ENCODE measurements around the gene CTSH.

CTSH gene

DNA sequence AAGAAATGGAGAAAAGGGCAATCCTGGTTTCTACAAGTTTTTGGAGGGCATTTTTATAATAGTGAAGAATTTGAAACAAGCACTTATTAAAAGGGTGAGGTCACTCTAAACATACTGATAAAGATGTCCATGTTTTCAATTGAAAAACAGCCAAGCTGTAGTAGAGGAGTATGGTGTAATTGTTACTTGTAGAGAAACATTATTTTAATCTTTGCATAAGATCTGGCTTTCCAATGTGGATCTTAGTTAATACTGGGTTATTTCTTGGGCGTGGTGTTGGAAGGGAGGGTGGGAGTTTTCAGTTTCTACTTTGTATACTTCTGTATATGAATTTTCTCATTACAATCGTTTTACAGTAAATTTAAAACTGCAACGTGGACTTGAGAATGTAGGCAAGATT lies 49.4 kb downstream of the CTSH start:
- no peak overlapping the region for H3K4me3 ChIP-seq (ENCODE audit: low read depth, low read length)
- ChIA-PET POLR2A (interaction anchor here (1.2 kb wide), 1 partner anchor 11 kb away, joined by 4 read pairs; no protein-coding TSS in a partner anchor), CTCF (interaction anchor here (0.9 kb wide), 1 partner anchor 83 kb away, joined by 3 read pairs; no protein-coding TSS in a partner anchor)
- no peak for DNase-seq (ENCODE audit: low read depth, low spot score)
- no peak for TF ChIP-seq CTCF (IDR thresholded peaks at IDR 0.05; ENCODE audit: insufficient read depth, low read length, missing control alignments)

GRCh38 chr15:78893538-78893937 lies 51.3 kb downstream of the CTSH start:
- ChIA-PET CTCF (interaction anchor here (1.0 to 1.1 kb wide), 2 partner anchors 17 to 290 kb away, joined by 3 to 5 read pairs; no protein-coding TSS in a partner anchor), POLR2A (interaction anchor here (1.4 kb wide), 1 partner anchor 20 kb away, joined by 5 read pairs; the partner anchor contains the start of gene MORF4L1)
- DNase-seq (ENCODE audit: low read depth, low spot score), result no peak
- no peak overlapping the region for H3K4me3 ChIP-seq (ENCODE audit: low read depth, low read length)
- TF ChIP-seq CTCF (IDR thresholded peaks at IDR 0.05; ENCODE audit: insufficient read depth, low read length, missing control alignments), result no peak

- ChIA-PET CTCF (interaction anchor here (0.7 to 2.8 kb wide), 2 partner anchors 16 to 21 kb away, joined by 3 to 10 read pairs; no protein-coding TSS in a partner anchor), POLR2A (no interaction called here)
- H3K4me3 ChIP-seq (ENCODE audit: low read depth, low read length), result no peak overlapping the region
- no peak for DNase-seq (ENCODE audit: low read depth, low spot score)
- TF ChIP-seq CTCF (IDR thresholded peaks at IDR 0.05; ENCODE audit: insufficient read depth, low read length, missing control alignments), result no peak
These were observed 55.8 kb downstream of the CTSH start for GRCh38 chr15:78889000-78889399.

GRCh38 chr15:78881681-78882080 lies 63.2 kb downstream of the CTSH start:
- no peak for DNase-seq (ENCODE audit: low read depth, low spot score)
- no peak overlapping the region for H3K4me3 ChIP-seq (ENCODE audit: low read depth, low read length)
- CTCF ChIA-PET, result interaction anchor here (0.7 to 1.0 kb wide), 3 partner anchors 9 to 71 kb away, joined by 3 to 4 read pairs (median 3); no protein-coding TSS in a partner anchor
- POLR2A ChIA-PET, result no interaction called here
- no peak for TF ChIP-seq CTCF (IDR thresholded peaks at IDR 0.05; ENCODE audit: insufficient read depth, low read length, missing control alignments)

- TF ChIP-seq CTCF (IDR thresholded peaks at IDR 0.05; ENCODE audit: insufficient read depth, low read length, missing control alignments), result no peak
- POLR2A ChIA-PET, result interaction anchor here (1.0 kb wide), 1 partner anchor 19 kb away, joined by 4 read pairs; no protein-coding TSS in a partner anchor
- no peak overlapping the region for H3K4me3 ChIP-seq (ENCODE audit: low read depth, low read length)
- no peak for DNase-seq (ENCODE audit: low read depth, low spot score)
- CTCF ChIA-PET, result interaction anchor here (1.1 to 1.3 kb wide), 2 partner anchors 11 to 70 kb away, joined by 3 to 5 read pairs; partner anchors contain the start of gene ADAMTS7
These were observed 64.0 kb downstream of the CTSH start for GRCh38 chr15:78880813-78881212.

DNA sequence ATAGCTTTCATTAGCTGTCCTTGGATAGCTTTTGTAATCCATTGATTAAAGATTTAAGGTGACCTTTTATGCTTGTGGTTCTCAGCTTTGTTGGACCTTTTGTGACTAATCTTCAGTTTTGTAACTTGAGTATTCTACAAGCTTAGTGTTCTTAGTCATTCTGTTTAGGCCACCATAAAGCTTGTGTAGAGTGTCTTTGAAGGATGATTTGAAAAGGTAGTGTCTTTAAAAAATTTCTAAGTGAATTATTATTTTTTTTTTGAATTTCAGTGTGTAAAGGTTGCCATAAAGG lies 64.7 kb downstream of the CTSH start:
- ChIA-PET POLR2A (interaction anchor here (1.0 kb wide), 1 partner anchor 19 kb away, joined by 4 read pairs; no protein-coding TSS in a partner anchor), CTCF (interaction anchor here (1.1 to 1.3 kb wide), 2 partner anchors 11 to 69 kb away, joined by 3 to 5 read pairs; partner anchors contain the start of gene ADAMTS7)
- DNase-seq (ENCODE audit: low read depth, low spot score), result no peak
- no peak overlapping the region for H3K4me3 ChIP-seq (ENCODE audit: low read depth, low read length)
- TF ChIP-seq CTCF (IDR thresholded peaks at IDR 0.05; ENCODE audit: insufficient read depth, low read length, missing control alignments), result no peak

Measured in AG04449 (cell line).